ENCODE measurements around the gene TEC.
"Not testable (repeated sequence)": the region's sequence is repeated elsewhere in the genome, so short reads cannot be mapped to it uniquely, and the experiment has no call there.

DNA sequence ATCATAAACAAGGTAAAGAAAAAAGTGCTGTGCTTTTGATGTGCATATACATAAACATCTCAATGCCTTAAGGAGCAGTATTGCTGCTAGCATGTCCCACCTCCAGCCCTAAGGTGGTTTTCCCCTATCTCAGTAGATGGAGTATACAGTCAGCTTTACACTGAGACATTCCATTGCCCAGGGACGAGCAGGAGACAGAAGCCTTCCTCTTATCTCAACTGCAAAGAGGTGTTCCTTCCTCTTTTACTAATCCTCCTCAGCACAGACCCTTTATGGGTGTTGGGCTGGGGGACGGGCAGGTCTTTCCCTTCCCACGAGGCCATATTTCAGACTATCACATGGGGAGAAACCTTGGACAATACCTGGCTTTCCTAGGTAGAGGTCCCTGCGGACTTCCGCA is 16.0 kb upstream of the TEC start:
- TF ChIP-seq CTCF, POLR2A (IDR thresholded peaks at IDR 0.05): not testable (repeated sequence)
